GM12878 (cell line): ENCODE measurements around the gene FFAR3. TPM values are rescaled to one million over a fixed set of nuclear protein-coding genes. Genes with fewer than 3 reads are reported as not detected.

ENCODE experiments used
- ATAC-seq: fragments of 200-7000 bp; cut with Tn5 transposase; 3 replicates; pipeline ENCODE4 v1.9.1; 2020; ENCODE audit warnings: mild to moderate bottlenecking, moderate library complexity
- BruUV-seq: library from RNA; stranded (reverse); fragments of 400-500 nt; replicated peaks from 2 replicates; lab custom pipeline; 2021; lab: Mats Ljungman, UMichigan
- CTCF ChIA-PET: fragments of 300-600 bp; sonication (Branson Sonifier 250); formaldehyde crosslinking; extraction: SDS; loops from one replicate; lab custom pipeline; 2021; ENCODE audit warnings: inconsistent platforms; lab: Yijun Ruan, JAX
- POLR2A ChIA-PET: fragments of 350-600 bp; formaldehyde crosslinking; extraction: SDS; loops from one replicate; lab custom pipeline; 2021; ENCODE audit warnings: inconsistent platforms; lab: Charles Lee
- RAD21 ChIA-PET: fragments of 300-600 bp; sonication (Branson Sonifier 250); formaldehyde crosslinking; loops from one replicate; lab custom pipeline; 2023; ENCODE audit warnings: antibody characterized with exemption; ENCODE audit not compliant: unreplicated experiment; lab: Charles Lee
- SMC1A ChIA-PET: fragments of 300-600 bp; sonication (Branson Sonifier 250); formaldehyde crosslinking; loops from one replicate; lab custom pipeline; 2023; ENCODE audit not compliant: unreplicated experiment, uncharacterized antibody; lab: Charles Lee
- DNase-seq: peaks from one replicate; pipeline ENCODE4 v3.0.0-alpha.2; 2011; ENCODE audit warnings: low read depth, low spot score
- FAIRE-seq: peaks from 3 replicates; lab custom pipeline; 2011; peaks lifted over from hg19 to GRCh38; lab: Jason Lieb, UNC
- H2AFZ ChIP-seq: 2 replicates; pipeline ENCODE4 v1.6.0; 2011; ENCODE audit warnings: low read depth, low read length, control low read depth; ENCODE audit not compliant: control insufficient read depth
- H3K27ac ChIP-seq: 2 replicates; pipeline ENCODE4 v1.5.1; 2011; ENCODE audit warnings: control low read depth; ENCODE audit not compliant: control insufficient read depth, insufficient read depth
- H3K27me3 ChIP-seq, 2 experiments: replicated peaks in 1 of 2; 2 replicates each; pipeline versions ENCODE4 v1.6.0 to v1.6.1; 2011; ENCODE audit warnings: low read length in 1 of 2; ENCODE audit not compliant: control insufficient read depth in 2 of 2, insufficient read depth in 2 of 2
- H3K36me3 ChIP-seq, 2 experiments: 2 replicates each; pipeline ENCODE4 v1.5.1; 2011; ENCODE audit warnings: low read length in 1 of 2; ENCODE audit not compliant: control insufficient read depth in 2 of 2, insufficient read depth in 2 of 2
- H3K4me1 ChIP-seq: 2 replicates; pipeline ENCODE4 v1.6.1; 2011; ENCODE audit warnings: mild to moderate bottlenecking, low read length, moderate library complexity, mixed read lengths; ENCODE audit not compliant: control insufficient read depth, insufficient read depth
- H3K4me2 ChIP-seq: 2 replicates; pipeline ENCODE4 v1.6.0; 2011; ENCODE audit warnings: control low read depth; ENCODE audit not compliant: control insufficient read depth, insufficient read depth
- H3K4me3 ChIP-seq: fragments of 200-600 bp; sonication (generic); 2 replicates; pipeline ENCODE4 v1.5.1; 2016
- H3K79me2 ChIP-seq: 2 replicates; pipeline ENCODE4 v1.6.0; 2011; ENCODE audit warnings: low read length; ENCODE audit not compliant: control insufficient read depth, insufficient read depth
- H3K9ac ChIP-seq: 2 replicates; pipeline ENCODE4 v1.8.0; 2011; ENCODE audit warnings: low read length, control low read depth, mixed read lengths; ENCODE audit not compliant: control insufficient read depth, insufficient read depth
- H3K9me3 ChIP-seq: replicated peaks from 3 replicates; pipeline ENCODE4 v1.5.1; 2011; ENCODE audit warnings: mild to moderate bottlenecking, low read length; ENCODE audit not compliant: control insufficient read depth, insufficient read depth
- H4K20me1 ChIP-seq: 2 replicates; pipeline ENCODE4 v1.6.0; 2011; ENCODE audit not compliant: control insufficient read depth, insufficient read depth
- CEBPB ChIP-seq, 2 experiments: fragments of 150-350 bp in 1 of 2; IDR thresholded peaks; 2 replicates each; pipeline ENCODE4 v1.6.1; 2012 to 2014; ENCODE audit warnings: low read depth in 2 of 2, low read length in 2 of 2, borderline replicate concordance in 1 of 2, inconsistent platforms in 1 of 2
- CUX1 ChIP-seq: IDR thresholded peaks from 2 replicates; pipeline ENCODE4 v1.6.1; 2012; ENCODE audit warnings: improper control_type of control experiment, low read depth, low read length; ENCODE audit not compliant: insufficient replicate concordance
- MEF2B ChIP-seq: fragments of 450-650 bp; IDR thresholded peaks from 2 replicates; pipeline ENCODE4 v1.6.1; 2018; ENCODE audit warnings: mild to moderate bottlenecking, moderate library complexity; ENCODE audit not compliant: partially characterized antibody, poor library complexity, severe bottlenecking
- WGBS: methylation state at CpG from one replicate; pipeline ENCODE4 v1.1.6; 2016; ENCODE audit warnings: low lambda C conversion rate; ENCODE audit not compliant: insufficient replicate concordance, insufficient coverage; ENCODE audit errors: missing lambda C conversion rate; 5-methylcytosine and 5-hydroxymethylcytosine counted together
- in situ Hi-C: fragments of 300-500 bp; cut with MboI; formaldehyde crosslinking; loops from 9 replicates; pipeline ENCODE4 v1.14.3; 2018; ENCODE audit warnings: mixed read lengths
- intact Hi-C: fragments of 100-400 bp; cut with micrococcal nuclease; formaldehyde crosslinking; loops from one replicate; pipeline ENCODE4 v1.14.2; 2022; ENCODE audit not compliant: unreplicated experiment
- polyA plus RNA-seq, 11 experiments: library from polyadenylated mRNA; depleted of rRNA in 4 of 11; unstranded in 6 of 11; stranded (reverse) in 5 of 11; fragments of >200 nt; fragmentation: Nextera tagmentation in 4 of 11; fragmentation: Illumina TruSeq in 1 of 11; extraction: Ambion mirVana in 4 of 11; extraction: Trizol in 1 of 11; gene quantifications; 1 replicate in 1 of 11; 2 replicates in 10 of 11; pipeline versions ENCODE4 v1.2.1 to v1.2.3, GENCODE V29; 2011 to 2016; ENCODE audit warnings: inconsistent platforms in 2 of 11, missing spikeins in 2 of 11, low read depth in 1 of 11
- total RNA-seq, 4 experiments: library from RNA; depleted of rRNA in 3 of 4; stranded (reverse); fragments of >200 nt in 3 of 4; fragmentation: Illumina TruSeq in 1 of 4; extraction: Trizol in 1 of 4; gene quantifications; 2 replicates each; pipeline versions ENCODE4 v1.2.1 to v1.2.3, GENCODE V29; 2013 to 2021
- TF ChIP-seq, protein P1 (sequence below): IDR thresholded peaks from 2 replicates; pipeline ENCODE4 v1.6.1; 2011; ENCODE audit warnings: borderline replicate concordance, low read depth, mild to moderate bottlenecking, moderate library complexity, low read length; ENCODE audit not compliant: insufficient read depth, poor library complexity, severe bottlenecking

The FFAR3 gene
- total and polyA plus RNA-seq, 10 of the 15 experiments (the other 5 are each of a cell fraction or from before 2014, with no cell fraction given): 0.15 to 0.18 TPM; not detected in 8

GRCh38 chr19:35396240-35396885 is 38.1 kb downstream of the FFAR3 start:
- intact Hi-C loops (no loop called here), in situ Hi-C loops (no loop called here)
- H3K9ac ChIP-seq: no peak overlapping the region
- H3K4me3 ChIP-seq: no peak overlapping the region
- H3K27ac ChIP-seq: no peak overlapping the region
- BruUV-seq: no TSS peak
- no peak overlapping the region for H3K4me2 ChIP-seq
- WGBS: 75% methylated on average over 14 of the region's 14 CpGs
- ChIA-PET RAD21 (interaction anchor here (0.7 kb wide), 1 partner anchor 72 kb away, joined by 3 read pairs; no protein-coding TSS in a partner anchor), SMC1A (interaction anchor here (0.6 to 10.8 kb wide), 5 partner anchors 9 to 89 kb away, joined by 3 to 110 read pairs (median 4); no protein-coding TSS in a partner anchor), CTCF (interaction anchor here (1.2 to 1.3 kb wide), 2 partner anchors 18 to 43 kb away, joined by 3 to 4 read pairs; no protein-coding TSS in a partner anchor), POLR2A (no interaction called here)
- DNase-seq: no peak
- H3K9me3 ChIP-seq: no peaks in the 10 kb centered on the region
- TF ChIP-seq MEF2B (no peak), CEBPB (IDR thresholded peaks at IDR 0.05; ENCODE audit: borderline replicate concordance in 1 of 2, low read depth in 2 of 2, low read length in 2 of 2) (peak in 1 of 2 experiments; percentile 21; a peak in 1 of 4 replicates)
- no peak for ATAC-seq
- H3K4me1 ChIP-seq: peaks cover 6% of the 10 kb centered on the region
- no peak for FAIRE-seq
- no peaks in the 10 kb centered on the region for H3K36me3 ChIP-seq
- H3K27me3 ChIP-seq: no peaks in the 10 kb centered on the region
- H2AFZ ChIP-seq: no peak overlapping the region
- H4K20me1 ChIP-seq: no peaks in the 10 kb centered on the region
- no peaks in the 10 kb centered on the region for H3K79me2 ChIP-seq

DNA sequence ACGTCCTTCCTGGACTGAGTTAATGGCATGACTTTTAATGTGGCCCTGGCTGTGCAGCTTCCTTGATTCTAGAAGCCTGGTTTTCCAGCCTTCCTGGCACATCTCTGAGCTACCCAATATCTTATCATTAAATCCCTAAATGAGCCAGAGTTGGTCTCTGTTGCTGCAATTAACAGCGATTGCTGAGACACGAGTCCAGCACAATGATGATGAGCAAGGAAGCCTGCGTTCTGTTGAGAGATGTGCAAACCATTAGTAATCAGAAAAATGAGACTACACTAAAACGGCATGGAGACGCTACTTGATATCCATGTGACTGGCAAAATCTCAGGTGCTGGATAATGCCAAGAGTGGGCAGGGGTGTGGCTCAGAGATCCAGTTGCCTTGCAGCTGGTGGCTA is 38.8 kb downstream of the FFAR3 start:
- FAIRE-seq (no peak), ATAC-seq (no peak), DNase-seq (no peak)
- ChIA-PET POLR2A (no interaction called here), CTCF (interaction anchor here (1.2 to 1.3 kb wide), 2 partner anchors 19 to 43 kb away, joined by 3 to 4 read pairs; no protein-coding TSS in a partner anchor), SMC1A (interaction anchor here (0.9 to 10.8 kb wide), 7 partner anchors 10 to 89 kb away, joined by 3 to 110 read pairs (median 3); no protein-coding TSS in a partner anchor), RAD21 (interaction anchor here (0.7 to 1.0 kb wide), 2 partner anchors 21 to 71 kb away, joined by 3 read pairs; no protein-coding TSS in a partner anchor)
- no peaks in the 10 kb centered on the region for H3K9me3 ChIP-seq
- H2AFZ ChIP-seq: no peak overlapping the region
- no TSS peak for BruUV-seq
- H3K27me3 ChIP-seq: no peaks in the 10 kb centered on the region
- H3K36me3 ChIP-seq: no peaks in the 10 kb centered on the region
- TF ChIP-seq CUX1: no peak
- TF ChIP-seq, protein P1, sequence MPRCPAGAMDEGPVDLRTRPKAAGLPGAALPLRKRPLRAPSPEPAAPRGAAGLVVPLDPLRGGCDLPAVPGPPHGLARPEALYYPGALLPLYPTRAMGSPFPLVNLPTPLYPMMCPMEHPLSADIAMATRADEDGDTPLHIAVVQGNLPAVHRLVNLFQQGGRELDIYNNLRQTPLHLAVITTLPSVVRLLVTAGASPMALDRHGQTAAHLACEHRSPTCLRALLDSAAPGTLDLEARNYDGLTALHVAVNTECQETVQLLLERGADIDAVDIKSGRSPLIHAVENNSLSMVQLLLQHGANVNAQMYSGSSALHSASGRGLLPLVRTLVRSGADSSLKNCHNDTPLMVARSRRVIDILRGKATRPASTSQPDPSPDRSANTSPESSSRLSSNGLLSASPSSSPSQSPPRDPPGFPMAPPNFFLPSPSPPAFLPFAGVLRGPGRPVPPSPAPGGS: peak; percentile 96
- H3K4me1 ChIP-seq: peaks cover 9% of the 10 kb centered on the region
- in situ Hi-C loops (no loop called here), intact Hi-C loops (no loop called here)
- no peak overlapping the region for H3K9ac ChIP-seq
- no peak overlapping the region for H3K4me2 ChIP-seq
- no peaks in the 10 kb centered on the region for H4K20me1 ChIP-seq
- H3K4me3 ChIP-seq: no peak overlapping the region
- no peak overlapping the region for H3K27ac ChIP-seq
- no peaks in the 10 kb centered on the region for H3K79me2 ChIP-seq
- 86% methylated on average over 6 of the region's 6 CpGs for WGBS
